Mammary epithelial cell (primary cell): ENCODE measurements around the gene IDH3G.

Experiments used
- CTCF ChIP-seq, 2 donors: IDR thresholded peaks in 1 of 2; conservative IDR thresholded peaks in 1 of 2; 2 replicates each; pipeline ENCODE4 v1.5.1; 2011 to 2012; ENCODE audit warnings: inconsistent platforms in 2 of 2, low read length in 2 of 2, mild to moderate bottlenecking in 2 of 2, control low read depth in 1 of 2, low read depth in 1 of 2; ENCODE audit not compliant: insufficient read depth in 1 of 2; ENCODE audit errors: extremely low read depth in 1 of 2
- EZH2 ChIP-seq: IDR thresholded peaks from 2 replicates; pipeline ENCODE4 v1.6.1; 2012; ENCODE audit warnings: low read length, inconsistent platforms, borderline replicate concordance

GRCh38 chrX:153766098-153766817 is 27.9 kb downstream of the IDH3G start:
- no peak for TF ChIP-seq CTCF (conservative IDR thresholded peaks at IDR 0.05 in 1 of 2, IDR thresholded peaks at IDR 0.05 in 1 of 2; ENCODE audit: extremely low read depth in 1 of 2, insufficient read depth in 1 of 2, low read depth in 1 of 2, low read length in 2 of 2)
- no peak for TF ChIP-seq EZH2
